HG02763 (cell line): ENCODE data around the gene TSPAN2.

Experiments
- ATAC-seq: cut with Tn5 transposase; IDR thresholded peaks from one replicate; pipeline ENCODE4 v1.9.1; 2021; ENCODE audit warnings: mild to moderate bottlenecking, moderate library complexity; ENCODE audit not compliant: unreplicated experiment

The TSPAN2 gene

GRCh38 chr1:115077286-115077983 is 11.9 kb downstream of the TSPAN2 start:
- ATAC-seq = no peak

GRCh38 chr1:115076384-115076915 is 12.9 kb downstream of the TSPAN2 start:
- no peak for ATAC-seq

- no peak for ATAC-seq
Observed at GRCh38 chr1:115074839-115075534, 14.3 kb downstream of the TSPAN2 start.

- no peak for ATAC-seq
Observed at GRCh38 chr1:115073298-115074087, 15.8 kb downstream of the TSPAN2 start.

GRCh38 chr1:115071012-115071664 is 18.2 kb downstream of the TSPAN2 start:
- no peak for ATAC-seq

- ATAC-seq = no peak
Observed at GRCh38 chr1:115069659-115070308, 19.5 kb downstream of the TSPAN2 start.

- ATAC-seq = no peak
Observed at GRCh38 chr1:115068826-115069585, 20.3 kb downstream of the TSPAN2 start.

GRCh38 chr1:115067161-115067859 is 22.0 kb downstream of the TSPAN2 start:
- ATAC-seq = no peak

- ATAC-seq = no peak
Observed at GRCh38 chr1:115065021-115065420, 24.3 kb downstream of the TSPAN2 start.

GRCh38 chr1:115064461-115064860 is 24.8 kb downstream of the TSPAN2 start:
- ATAC-seq = no peak

GRCh38 chr1:115063228-115063901 is 25.9 kb downstream of the TSPAN2 start:
- no peak for ATAC-seq

GRCh38 chr1:115062542-115063004 is 26.7 kb downstream of the TSPAN2 start:
- ATAC-seq = peak; percentile 45

- no peak for ATAC-seq
Observed at GRCh38 chr1:115060501-115060900, 28.8 kb downstream of the TSPAN2 start.

GRCh38 chr1:115059316-115059715 is 30.0 kb downstream of the TSPAN2 start:
- no peak for ATAC-seq

- ATAC-seq = no peak
Observed at GRCh38 chr1:115057661-115058254, 31.5 kb downstream of the TSPAN2 start.

- ATAC-seq = no peak
Observed at GRCh38 chr1:115056395-115056798, 32.9 kb downstream of the TSPAN2 start.

GRCh38 chr1:115052454-115053083 is 36.7 kb downstream of the TSPAN2 start:
- peak; percentile 78 for ATAC-seq

GRCh38 chr1:115051850-115052249 is 37.5 kb downstream of the TSPAN2 start:
- no peak for ATAC-seq
